NCI-H1092 treated with DMSO at 0.1 percent for 48 hours (cell line): ENCODE data around the gene SMYD3.

Experiments
- DNase-seq: peaks from one replicate; lab custom pipeline; 2025; lab: John Stamatoyannopoulos, UW

SMYD3 gene

DNA sequence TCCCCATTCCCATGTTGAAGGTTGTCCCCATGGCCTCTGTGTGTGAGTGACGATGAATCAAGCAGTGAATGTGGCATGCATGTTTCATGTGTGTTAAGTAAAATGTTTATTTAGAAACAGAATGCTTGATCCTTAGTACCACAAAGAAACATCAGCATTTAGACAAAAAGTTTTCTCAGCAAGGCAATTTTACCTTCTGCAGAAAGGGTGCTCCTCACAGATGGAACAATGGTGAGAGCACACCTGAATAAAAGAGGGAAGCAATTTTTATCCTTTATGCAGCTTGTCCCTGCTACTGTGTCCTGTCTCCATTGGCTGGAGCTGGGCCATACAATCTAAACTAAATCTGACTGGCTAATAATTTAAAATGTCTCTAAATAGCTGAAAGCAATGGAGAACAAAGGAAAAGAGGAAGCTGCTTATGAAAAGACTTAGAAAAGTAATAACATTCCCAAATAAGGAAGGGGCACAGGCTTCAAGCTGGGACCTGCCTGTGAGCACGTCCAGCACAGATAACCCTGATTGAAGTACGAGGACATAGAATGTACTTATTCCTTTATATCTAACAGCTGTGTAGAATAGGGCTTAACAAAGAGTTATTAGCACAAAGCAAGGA, 8.4 kb upstream of the SMYD3 start:
- DNase-seq = no peak

DNA sequence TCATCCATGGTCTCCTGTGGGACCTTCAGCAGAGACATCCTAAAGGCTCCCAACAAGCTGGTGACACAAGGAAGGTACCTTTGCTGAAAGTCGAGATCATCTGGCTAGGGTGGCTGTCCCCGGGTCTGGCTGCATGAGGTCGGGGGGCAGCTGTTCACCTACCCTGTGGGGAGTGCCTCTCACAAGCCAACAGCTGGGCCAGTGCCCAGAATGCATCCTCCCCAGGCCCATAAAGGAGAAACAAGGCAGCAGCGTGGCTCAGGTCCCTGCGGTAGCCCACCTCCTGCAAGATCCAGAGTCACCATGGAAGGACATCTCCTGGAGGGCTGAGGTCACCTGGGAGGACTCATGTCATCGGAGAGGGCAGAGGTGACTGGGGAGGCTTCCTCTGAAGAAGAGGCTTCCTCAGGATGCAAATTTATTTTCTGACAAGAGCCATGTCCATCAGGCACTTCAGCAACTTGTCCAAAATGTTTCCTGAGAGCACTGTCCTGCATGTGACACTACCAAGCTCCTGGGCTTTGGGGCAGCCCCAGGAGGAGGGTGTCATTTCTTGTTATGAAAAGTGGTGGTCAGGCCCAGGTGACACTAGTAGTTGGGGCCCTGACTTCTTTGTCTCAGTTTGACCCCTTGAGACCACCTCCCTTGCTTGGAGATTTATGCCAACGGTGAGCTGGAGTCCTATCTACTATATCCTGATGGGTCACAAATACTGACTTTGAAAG, 6.7 kb upstream of the SMYD3 start:
- no peak for DNase-seq

DNA sequence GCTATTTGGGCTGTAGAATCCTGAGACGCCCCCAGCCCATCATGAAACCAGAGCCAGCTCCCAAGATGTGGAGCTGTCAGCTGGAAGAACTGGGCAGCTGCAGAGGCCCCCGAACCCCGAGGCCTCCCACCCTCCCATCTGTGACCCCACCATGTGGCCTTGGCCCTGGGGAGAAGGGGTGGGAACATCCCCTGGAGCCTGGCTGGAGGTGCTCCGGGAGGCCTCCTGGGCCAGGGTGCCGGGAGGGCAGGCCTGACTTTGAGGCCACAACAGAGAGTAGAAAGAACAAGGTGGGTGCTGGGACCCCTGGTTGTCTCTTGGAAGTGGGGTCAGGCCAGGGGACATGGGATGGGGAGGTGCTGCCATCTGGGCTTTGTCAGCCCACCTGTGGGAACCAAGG, 6.0 kb upstream of the SMYD3 start:
- no peak for DNase-seq

DNA sequence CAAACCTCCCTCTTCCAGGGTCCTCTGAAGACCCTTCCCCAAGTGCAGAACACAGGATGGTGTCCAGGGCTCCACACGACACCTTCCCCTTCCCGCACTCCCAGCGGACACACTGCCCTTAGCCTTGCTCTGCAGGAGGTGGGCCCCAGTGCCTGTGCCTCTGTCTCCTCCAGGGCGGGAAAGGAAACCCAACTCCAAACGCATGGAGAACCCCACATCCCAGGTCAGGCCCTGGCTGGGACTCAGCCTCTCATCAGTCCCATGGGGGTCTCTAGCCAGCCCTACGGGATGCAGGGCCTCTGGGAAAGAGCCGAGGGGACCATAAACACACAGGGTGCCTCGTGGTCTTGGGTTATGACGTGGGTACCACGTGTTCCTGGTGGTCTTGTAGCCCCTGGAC, 5.6 kb upstream of the SMYD3 start:
- no peak for DNase-seq

DNA sequence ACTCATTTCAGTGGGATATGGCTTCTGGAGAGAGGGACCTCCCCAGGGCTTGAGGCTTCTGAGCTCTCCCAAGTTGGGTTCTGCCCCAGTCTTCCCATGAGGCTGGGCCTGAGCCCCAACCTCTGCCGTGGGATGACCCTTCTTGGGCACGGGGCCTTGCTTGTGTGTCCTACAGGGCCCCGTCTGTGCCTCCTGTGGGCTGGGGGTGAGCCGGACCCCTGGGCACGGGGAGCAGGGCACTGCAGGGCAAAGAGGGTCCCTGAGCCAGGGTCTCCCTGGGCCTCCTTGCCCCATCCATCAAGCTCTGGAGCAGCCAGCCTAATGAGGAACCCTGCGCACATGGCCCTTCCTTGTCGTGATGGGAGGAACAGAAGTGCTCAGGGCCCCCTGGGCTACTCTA, 5.2 kb upstream of the SMYD3 start:
- no peak for DNase-seq

DNA sequence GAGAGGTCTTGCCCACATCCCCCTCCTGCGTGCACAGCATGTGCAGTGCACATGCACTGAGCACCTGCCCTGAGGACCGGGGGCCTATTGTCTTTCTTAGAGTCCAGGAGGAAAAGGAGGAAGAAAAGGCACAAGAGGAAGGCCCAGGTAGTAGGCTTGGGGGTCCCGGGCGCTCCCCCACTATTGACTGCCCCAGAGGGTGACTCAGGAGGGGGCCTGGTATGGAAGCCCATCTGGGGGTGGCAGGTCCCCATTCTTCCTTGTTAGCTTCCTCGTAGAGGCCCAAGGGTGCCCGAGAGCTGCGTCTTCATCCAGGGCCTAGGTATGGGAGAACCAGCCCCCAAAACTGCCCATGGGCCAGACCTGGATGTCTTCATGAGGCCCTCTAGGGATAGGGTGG, 4.1 kb upstream of the SMYD3 start:
- DNase-seq = no peak

DNA sequence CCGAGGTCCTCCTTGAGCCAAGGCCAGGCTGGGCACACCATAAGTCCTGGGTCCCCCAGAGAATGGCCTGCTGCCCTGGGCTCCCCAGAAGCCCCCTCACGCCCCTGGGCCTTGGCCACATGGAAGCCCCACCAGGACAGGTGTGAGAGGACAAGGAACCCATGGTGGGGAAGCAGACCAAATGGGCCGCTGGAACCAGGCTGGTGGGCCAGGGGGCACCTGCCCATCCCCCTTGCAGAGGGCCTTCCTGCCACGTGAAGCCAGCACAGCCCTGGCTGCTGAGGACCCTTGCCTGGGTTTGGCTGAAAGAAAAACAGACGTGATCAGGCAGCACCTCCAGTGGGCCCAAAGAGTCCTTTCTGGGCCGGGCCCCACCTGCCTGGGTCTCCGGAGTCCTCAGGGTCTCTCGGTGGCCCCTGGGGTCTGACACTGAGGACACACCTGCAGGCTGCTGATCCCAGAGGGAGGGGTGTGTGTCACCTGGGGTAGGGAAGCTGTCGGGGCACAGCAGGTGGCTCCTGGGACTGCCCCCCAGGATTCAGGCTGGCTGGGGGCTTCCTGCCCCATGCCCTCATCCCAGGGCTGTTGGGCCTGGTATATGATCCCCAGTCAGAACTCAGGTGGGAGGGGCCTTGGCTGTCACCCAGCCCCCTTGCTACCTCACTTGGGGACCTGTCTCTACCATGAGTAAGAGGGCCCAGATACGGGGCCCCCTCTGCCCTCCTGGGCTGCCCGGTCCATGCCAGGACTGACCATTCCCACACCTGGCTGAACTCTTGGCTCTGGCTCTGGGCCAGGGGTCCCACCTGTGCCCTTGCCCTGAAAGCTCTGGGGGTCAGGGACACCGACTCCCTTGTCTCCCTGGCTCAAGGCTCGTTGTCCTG, 3.3 kb upstream of the SMYD3 start:
- no peak for DNase-seq

DNA sequence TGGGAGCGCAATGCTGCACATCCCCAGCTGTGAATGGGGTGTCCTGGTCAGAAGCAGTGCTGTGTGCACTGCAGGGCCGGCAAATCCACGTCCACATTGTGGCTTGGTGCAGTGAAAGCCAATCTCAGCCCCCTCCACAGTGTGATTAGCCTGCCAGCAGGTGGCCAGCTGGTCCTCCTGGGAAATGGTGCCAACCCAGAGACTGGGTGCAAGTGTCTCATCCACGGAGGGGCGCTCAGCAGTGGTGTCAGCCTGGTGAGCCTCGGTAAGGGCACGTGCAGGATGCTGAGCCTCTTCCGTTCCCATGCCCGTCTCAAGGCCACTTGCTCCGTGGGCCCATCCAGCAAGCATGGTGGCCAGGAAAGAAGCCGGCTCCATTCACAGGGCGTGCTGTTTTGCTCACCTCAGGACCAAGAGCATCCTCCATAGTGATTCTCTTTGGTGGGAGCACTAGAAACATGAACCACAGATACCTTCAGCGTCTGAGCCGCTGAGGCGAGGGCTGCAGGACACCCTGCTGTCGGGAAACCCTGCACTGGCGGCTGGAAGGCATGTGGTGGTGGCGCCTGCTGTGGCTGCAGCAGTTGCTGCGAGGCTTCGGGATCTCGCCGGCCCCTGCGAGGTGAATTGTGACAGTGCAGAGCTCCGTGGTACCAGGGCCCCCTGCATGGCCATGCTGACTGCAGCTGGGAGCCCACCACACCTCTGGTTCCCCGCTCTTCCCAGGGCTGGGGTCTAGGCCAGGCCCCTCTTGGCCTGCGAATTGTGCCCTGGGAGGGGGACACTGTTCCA, 2.0 kb upstream of the SMYD3 start:
- DNase-seq = no peak

DNA sequence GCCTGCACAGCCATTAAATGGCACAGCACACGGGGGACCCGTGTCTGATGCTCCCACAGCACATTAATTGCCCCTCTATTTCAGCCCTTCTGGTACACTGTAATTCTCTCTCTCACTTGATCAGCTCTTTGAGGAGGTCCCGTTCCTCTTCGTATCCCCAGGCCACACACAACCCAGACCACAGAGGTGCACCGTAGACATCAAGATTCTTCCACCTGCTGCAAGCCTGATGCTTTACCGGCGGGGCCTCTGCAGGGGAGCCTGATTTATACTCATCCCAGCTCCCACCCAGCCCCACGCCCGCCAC, 759 bp downstream of the SMYD3 start:
- DNase-seq = no peak

DNA sequence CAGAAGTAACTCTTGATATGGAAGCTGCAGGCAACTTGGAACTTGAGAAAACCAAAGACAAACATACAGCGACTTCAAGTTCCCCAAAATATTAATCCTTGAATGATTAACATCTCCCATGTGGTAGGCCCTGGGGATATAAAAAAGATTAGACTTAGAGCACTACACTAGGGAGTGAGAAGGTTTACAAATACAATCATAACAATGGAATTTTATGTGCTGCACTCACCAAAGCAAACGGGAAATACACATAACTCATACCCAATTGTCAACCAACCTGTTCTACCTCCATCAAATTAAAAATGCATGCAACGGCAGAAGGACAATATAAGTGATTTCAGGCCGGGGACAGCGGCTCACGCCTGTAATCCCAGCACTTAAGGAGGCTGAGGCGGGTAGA, 3.7 kb downstream of the SMYD3 start:
- DNase-seq = no peak

DNA sequence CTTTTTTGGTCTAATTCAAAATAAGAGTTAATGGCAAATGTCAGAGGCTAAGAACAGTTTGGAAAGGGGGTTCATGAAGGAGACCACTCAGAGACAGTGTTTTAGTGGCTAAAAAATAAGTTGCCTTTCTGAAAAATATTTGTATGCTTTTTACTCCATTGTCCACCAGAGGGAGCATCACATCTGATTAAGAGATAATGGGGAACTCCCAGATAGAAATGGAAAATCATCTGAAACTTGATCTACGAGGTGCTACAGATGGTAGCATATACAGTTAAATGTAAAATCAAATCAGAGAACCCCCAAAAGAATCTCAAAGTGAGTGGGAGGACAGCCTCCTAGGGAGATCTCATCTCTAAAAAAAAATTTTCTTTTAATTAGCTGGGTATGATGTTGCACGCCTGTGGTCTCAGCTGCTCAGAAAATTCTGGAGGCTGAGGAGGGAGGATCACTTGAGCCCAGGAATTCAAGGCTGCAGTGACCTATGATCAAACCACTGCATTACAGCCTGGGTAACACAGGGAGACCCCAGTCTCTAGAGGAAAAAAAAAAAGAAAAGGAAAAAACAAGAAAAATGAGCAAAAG, 9.7 kb downstream of the SMYD3 start:
- DNase-seq = peak; percentile 60

DNA sequence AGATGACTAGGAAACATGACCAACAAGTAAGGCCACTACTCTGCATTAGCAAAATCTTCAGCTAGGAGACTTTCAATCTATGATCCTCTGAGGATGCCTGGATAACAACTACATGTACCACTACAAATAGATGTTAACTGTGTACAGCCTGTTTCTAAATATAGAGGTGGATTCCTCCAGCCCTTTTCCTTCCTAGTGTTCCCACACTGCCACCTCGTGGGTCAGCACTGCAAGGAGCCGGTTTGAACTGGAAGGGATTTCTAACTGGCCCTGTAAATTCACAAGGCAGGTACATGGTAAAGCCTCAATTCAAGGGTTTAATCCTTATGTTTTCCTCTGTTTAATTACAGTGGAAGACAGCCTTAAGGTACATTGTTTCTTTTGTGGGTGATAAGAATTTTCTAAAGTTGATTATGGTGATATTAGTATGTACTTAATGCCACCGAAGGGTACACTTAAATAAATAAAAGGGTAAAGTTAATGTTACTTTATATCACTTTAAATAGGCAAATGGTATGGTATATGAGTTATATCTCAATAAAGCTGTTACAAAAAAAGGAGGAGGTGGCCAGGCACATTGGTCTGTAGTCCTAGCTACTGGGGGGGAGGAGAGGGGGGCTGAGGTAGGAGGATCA, 14.4 kb downstream of the SMYD3 start:
- peak; percentile 46 for DNase-seq

DNA sequence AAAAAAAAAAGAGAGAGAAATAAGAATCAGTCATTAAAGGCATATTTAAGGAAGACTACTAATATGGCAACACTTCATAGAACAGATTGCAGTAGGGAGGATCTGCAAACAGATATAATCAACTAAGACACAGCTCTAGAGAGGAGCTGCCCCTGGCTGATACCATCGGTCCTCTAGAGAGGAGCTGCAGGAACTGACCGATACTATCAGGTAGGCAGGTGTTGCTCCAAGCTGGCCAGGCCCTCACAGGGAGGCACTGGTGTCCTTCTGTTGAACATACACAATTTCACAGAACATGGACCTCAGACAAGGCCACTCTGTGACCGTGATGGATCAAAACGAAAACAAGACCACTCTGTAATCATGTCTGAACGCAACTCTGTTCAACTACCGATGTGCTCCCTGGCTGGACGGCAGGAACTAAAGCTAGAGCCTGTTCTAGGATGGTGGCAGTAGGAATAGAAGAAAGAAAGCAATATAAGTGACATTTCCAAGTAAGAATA, 15.5 kb downstream of the SMYD3 start:
- no peak for DNase-seq

DNA sequence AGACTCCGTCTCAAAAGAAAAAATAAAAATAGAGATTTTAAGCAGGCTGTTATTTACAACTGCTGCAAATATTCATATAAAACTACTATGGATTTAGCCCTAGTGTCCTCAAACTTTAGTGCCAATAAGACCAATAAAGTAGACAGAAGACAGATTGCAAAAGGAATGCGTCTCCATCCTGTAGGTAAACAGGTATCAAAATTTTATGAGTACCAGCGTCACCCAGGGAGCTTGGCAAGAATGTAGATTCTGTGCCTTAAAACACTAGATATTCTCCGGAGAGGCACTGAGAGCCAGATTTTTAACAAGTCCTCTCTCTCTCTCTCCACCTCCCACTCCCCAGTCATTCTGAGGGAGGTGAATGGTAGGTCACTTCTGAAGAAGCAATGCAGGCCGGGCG, 18.4 kb downstream of the SMYD3 start:
- DNase-seq = no peak

DNA sequence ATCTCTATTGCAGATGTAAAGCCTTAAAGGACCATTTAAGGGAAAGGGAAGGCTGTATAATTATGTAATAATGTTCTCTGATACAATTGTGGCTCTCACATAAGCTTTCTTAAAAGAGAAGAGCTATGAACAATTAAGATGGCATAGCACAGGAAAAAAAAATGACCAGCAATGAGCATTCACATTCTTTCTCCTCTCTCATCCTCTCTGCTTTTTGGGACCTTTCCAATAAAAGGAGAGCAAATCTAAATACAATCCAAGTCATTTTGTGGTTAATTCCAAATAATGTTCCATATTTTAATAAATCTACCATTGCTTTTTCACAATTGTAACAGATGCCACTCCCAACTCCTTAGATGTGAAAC, 23.5 kb downstream of the SMYD3 start:
- no peak for DNase-seq

DNA sequence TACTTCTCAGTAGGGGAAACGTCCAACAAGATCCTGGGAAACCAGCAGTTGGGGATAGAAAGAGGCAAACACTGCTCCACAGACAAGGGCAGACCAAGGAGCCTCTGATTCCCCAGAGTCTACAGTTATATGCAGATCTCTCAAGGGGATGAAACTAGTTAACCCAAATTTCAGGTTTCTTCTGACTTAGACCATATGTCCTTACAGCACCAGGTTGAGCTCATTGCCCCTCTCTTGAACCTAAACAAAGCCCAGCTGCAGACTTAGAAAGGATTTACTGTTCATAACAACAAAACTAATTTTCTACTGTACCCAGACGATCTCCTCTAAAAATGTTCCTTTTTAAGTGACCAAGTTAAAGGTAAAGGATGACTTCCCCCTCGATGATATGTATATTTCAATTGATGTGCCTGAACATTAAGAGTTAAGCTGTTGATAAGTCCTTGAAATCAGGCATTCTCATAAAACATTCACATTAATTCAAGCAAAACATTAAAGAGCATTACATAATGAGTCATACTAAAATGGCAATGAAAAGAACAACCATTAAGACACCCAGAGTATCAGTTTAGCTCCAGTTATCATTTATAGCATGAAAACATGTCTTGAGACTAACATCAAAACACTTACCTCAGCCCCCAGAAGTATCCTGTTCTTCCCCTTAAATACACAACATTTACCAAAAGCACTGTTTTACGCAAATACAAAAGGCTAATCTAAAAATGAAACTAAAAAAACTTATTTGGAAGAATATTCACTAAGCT, 24.1 kb downstream of the SMYD3 start:
- DNase-seq = no peak

DNA sequence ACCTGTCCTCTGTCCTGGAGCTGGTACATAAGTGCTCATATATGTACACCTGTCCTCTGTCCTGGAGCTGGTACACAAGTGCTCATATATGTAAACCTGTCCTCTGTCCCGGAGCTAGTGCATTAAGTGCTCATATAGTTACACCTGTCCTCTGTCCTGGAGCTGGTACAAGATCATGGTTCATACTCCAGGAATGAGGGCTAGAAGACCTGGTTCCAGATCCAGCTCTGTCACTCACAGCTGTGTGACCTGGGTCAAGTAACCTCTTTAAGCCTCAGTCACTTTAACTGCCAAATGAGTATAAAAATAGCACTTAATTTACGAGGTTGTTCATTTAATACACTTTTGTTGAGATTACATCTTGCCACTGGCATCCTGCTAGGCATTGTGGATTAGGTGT, 28.0 kb downstream of the SMYD3 start:
- no peak for DNase-seq

DNA sequence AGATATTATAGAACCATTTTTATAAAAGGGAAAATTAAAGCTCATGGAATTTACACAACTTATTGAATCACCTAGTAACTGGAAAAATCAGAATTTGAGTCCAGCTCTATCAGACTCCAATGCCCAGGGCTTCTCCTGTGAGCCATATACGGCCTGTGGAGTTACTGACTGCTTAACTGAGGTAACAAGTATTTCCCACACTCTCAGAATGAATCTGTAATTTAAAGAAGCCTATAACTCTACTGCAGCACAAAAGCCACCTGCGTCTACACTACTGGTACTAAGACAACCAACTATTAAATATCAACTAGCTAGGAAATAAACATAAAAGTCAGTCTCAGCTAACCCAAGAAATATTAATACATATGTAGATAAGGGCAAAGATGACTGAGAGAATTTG, 29.4 kb downstream of the SMYD3 start:
- no peak for DNase-seq

DNA sequence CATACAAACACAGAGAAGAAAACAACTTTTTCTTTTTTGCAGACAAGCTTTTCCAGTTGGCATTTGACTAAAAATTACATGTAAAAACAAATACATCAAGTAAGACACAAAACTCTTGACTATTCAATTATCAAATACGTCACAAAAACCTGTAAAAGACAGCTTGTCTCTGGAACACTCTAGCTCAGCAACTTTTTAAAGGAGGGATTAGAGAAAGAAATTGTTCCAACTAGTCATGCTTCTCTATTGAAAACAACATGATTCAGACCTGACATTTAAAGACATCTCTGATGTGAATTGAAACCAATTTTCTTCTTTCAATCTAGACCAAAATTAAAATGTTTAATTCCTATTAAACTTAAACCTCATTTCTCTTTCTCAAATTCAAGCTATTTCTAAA, 30.3 kb downstream of the SMYD3 start:
- DNase-seq = no peak

DNA sequence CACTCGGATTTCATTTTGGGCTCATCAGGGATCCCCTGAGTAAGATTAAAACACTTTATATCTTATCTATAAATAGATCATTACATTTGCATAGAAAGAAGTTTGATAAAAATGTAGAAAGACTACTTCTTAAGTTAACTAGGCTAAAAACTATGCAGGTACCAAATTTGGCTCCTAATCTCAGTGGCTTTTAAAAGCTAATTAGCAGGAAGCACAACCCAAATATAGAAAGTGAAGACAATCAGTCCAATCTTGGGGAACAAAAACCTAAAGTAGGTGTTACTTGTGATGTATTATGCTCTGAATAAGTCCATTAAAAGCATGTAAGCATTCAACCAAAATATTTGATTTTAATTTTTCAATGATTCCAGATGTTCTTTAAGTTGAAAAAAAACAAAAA, 35.4 kb downstream of the SMYD3 start:
- DNase-seq = no peak

DNA sequence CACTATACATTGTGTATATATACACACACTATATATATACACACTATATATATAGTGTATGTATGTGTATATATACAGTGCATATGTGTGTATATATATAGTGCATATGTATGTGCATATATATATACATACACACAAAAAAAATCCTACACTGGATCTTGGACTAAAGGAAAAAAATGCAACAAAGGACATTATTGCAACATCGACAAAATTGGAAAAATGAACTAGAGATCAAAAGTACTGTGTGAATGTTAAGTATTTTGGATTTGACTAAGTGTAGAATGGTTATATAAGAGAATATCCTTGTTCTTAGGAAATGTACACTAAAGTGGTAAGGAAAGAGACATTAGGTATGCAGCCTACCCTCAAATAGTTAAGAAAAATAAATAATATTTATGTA, 36.5 kb downstream of the SMYD3 start:
- DNase-seq = no peak
